Neutrophil (primary cell): ENCODE data around the gene CAPN15.

Experiments
- H3K27ac ChIP-seq: fragments of 200-600 bp; sonication (generic); 2 replicates; pipeline ENCODE4 v1.5.1; 2016; ENCODE audit warnings: mild to moderate bottlenecking, moderate library complexity
- H3K27me3 ChIP-seq: fragments of 200-600 bp; sonication (generic); 2 replicates; pipeline ENCODE4 v1.6.0; 2016; ENCODE audit warnings: mild to moderate bottlenecking
- H3K36me3 ChIP-seq: fragments of 200-600 bp; sonication (generic); 2 replicates; pipeline ENCODE4 v1.5.1; 2017
- H3K4me1 ChIP-seq, 2 experiments: fragments of 200-600 bp in 1 of 2; sonication (generic) in 1 of 2; 1 replicate in 1 of 2; 2 replicates in 1 of 2; pipeline versions ENCODE4 v1.5.1 to v1.6.1; 2013 to 2016; ENCODE audit warnings: low read depth in 1 of 2, low read length in 1 of 2, mild to moderate bottlenecking in 1 of 2, moderate library complexity in 1 of 2; ENCODE audit not compliant: control insufficient read depth in 1 of 2, insufficient read depth in 1 of 2
- H3K4me3 ChIP-seq, 2 experiments: fragments of 200-600 bp in 1 of 2; sonication (generic) in 1 of 2; 1 replicate in 1 of 2; 2 replicates in 1 of 2; pipeline ENCODE4 v1.5.1; 2013 to 2016; ENCODE audit warnings: low read depth in 1 of 2, low read length in 1 of 2, mild to moderate bottlenecking in 1 of 2, moderate library complexity in 1 of 2
- H3K9me3 ChIP-seq: fragments of 200-600 bp; sonication (generic); 2 replicates; pipeline ENCODE4 v1.5.1; 2016
- CTCF ChIP-seq: fragments of 200-600 bp; sonication (generic); IDR thresholded peaks from 2 replicates; pipeline ENCODE4 v1.5.1; 2016; ENCODE audit warnings: antibody characterized with exemption

CAPN15 gene

GRCh38 chr16:561957-562938 lies 34.7 kb downstream of the CAPN15 start:
- H3K27ac ChIP-seq, result no peak overlapping the region
- H3K4me3 ChIP-seq, result no peak overlapping the region
- no peaks in the 10 kb centered on the region for H3K9me3 ChIP-seq
- H3K4me1 ChIP-seq, result peaks cover 7 to 9% of the 10 kb centered on the region in 2 experiments
- no peaks in the 10 kb centered on the region for H3K36me3 ChIP-seq
- peaks cover 62% of the 10 kb centered on the region for H3K27me3 ChIP-seq
- TF ChIP-seq CTCF, result no peak

- Histone ChIP-seq H3K4me1 (peaks cover 7 to 9% of the 10 kb centered on the region in 2 experiments), H3K27me3 (peaks cover 53% of the 10 kb centered on the region), H3K27ac (no peak overlapping the region), H3K36me3 (no peaks in the 10 kb centered on the region), H3K9me3 (no peaks in the 10 kb centered on the region), H3K4me3 (no peak overlapping the region)
- no peak for TF ChIP-seq CTCF
Measured at GRCh38 chr16:563072-563644, 35.6 kb downstream of the CAPN15 start.

GRCh38 chr16:564690-565418 lies 37.3 kb downstream of the CAPN15 start:
- TF ChIP-seq CTCF, result no peak
- Histone ChIP-seq H3K4me3 (no peak overlapping the region), H3K27me3 (peaks cover 36% of the 10 kb centered on the region), H3K36me3 (no peaks in the 10 kb centered on the region), H3K4me1 (peaks cover 10 to 15% of the 10 kb centered on the region in 2 experiments), H3K27ac (no peak overlapping the region), H3K9me3 (no peaks in the 10 kb centered on the region)

GRCh38 chr16:565419-566330 lies 38.2 kb downstream of the CAPN15 start:
- no peak overlapping the region for H3K27ac ChIP-seq
- H3K4me3 ChIP-seq, result no peak overlapping the region
- H3K9me3 ChIP-seq, result no peaks in the 10 kb centered on the region
- H3K4me1 ChIP-seq, result peaks cover 17 to 21% of the 10 kb centered on the region in 2 experiments
- H3K36me3 ChIP-seq, result no peaks in the 10 kb centered on the region
- TF ChIP-seq CTCF, result no peak
- H3K27me3 ChIP-seq, result peaks cover 28% of the 10 kb centered on the region
